Transverse colon (tissue), 4 donors: Measurements from ENCODE around the gene TFAP2A.

Experiments used
- EP300 ChIP-seq: sonication (generic); formaldehyde crosslinking; IDR thresholded peaks from one replicate; pipeline ENCODE4 v1.6.1; 2017; ENCODE audit warnings: antibody characterized with exemption, low read depth
- POLR2AphosphoS5 ChIP-seq, 3 donors: sonication (generic); formaldehyde crosslinking; IDR thresholded peaks; one replicate each; pipeline ENCODE4 v1.6.1; 2016; ENCODE audit warnings: antibody characterized with exemption in 3 of 3
- TF ChIP-seq, protein P1 (sequence below), 5 experiments: fragments of 200-600 bp in 3 of 5; fragments of 450-650 bp in 2 of 5; sonication (generic) in 3 of 5; IDR thresholded peaks; 1 replicate in 2 of 5; 2 replicates in 3 of 5; pipeline ENCODE4 v1.5.1; 2016 to 2017; ENCODE audit warnings: antibody characterized with exemption in 5 of 5, inconsistent platforms in 3 of 5, mild to moderate bottlenecking in 2 of 5, moderate library complexity in 1 of 5

DNA sequence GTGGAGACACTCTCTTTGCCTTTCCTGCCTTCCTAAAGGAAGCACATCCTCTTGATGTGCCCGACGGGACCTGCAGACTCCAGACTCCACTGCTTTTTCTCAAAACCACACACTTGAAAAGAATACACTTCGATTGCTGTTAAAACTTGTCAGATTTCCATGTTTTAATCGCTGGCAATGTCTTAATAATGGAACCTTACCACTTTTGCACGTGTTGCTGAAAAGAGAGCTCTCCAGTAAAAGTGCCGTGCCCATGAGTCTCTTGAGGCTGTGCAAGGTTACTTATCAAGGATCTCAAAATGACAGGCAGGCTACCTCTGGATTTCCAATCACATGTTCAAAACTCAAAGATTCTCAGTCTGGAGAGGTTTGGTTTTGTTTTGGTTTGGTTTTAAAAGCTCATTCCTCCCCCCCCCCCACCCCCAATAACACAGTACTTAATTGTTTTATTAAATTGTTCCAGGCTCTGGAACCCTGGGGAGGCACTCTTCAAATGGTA, 12.0 kb upstream of the TFAP2A start:
- TF ChIP-seq EP300 = no peak
- TF ChIP-seq, protein P1, sequence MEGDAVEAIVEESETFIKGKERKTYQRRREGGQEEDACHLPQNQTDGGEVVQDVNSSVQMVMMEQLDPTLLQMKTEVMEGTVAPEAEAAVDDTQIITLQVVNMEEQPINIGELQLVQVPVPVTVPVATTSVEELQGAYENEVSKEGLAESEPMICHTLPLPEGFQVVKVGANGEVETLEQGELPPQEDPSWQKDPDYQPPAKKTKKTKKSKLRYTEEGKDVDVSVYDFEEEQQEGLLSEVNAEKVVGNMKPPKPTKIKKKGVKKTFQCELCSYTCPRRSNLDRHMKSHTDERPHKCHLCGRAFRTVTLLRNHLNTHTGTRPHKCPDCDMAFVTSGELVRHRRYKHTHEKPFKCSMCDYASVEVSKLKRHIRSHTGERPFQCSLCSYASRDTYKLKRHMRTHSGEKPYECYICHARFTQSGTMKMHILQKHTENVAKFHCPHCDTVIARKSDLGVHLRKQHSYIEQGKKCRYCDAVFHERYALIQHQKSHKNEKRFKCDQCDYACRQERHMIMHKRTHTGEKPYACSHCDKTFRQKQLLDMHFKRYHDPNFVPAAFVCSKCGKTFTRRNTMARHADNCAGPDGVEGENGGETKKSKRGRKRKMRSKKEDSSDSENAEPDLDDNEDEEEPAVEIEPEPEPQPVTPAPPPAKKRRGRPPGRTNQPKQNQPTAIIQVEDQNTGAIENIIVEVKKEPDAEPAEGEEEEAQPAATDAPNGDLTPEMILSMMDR (IDR thresholded peaks at IDR 0.05) = no peak
- TF ChIP-seq POLR2AphosphoS5 (IDR thresholded peaks at IDR 0.05) = no peak
